Measurements from ENCODE around the gene RNF111. TPM values are rescaled to one million over a fixed set of nuclear protein-coding genes. Genes with fewer than 3 reads are reported as not detected.
A peak's percentile ranks its signal among the peaks of the same experiment; 100 is the strongest.

The RNF111 gene
- total RNA-seq, 1 experiment from 2014 or later, result 13.3 TPM

GRCh38 chr15:58957101-58957973 is 30.1 kb upstream of the RNF111 start:
- no TSS peak for BruUV-seq (replicated peaks)
- POLR2A ChIA-PET (ENCODE audit: unreplicated experiment), result no interaction called here
- peak overlapping the region; percentile 79 for H2AFZ ChIP-seq (ENCODE audit: low read length)

GRCh38 chr15:58958811-58959210 is 28.7 kb upstream of the RNF111 start:
- Histone ChIP-seq H3K4me1 (ENCODE audit: insufficient read depth, low read length) (peaks cover 15% of the 10 kb centered on the region), H3K27ac (ENCODE audit: low read length) (no peak overlapping the region), H3K27me3 (ENCODE audit: low read length) (no peaks in the 10 kb centered on the region), H3K9ac (ENCODE audit: low read length) (no peak overlapping the region), H3K9me2 (replicated peaks; ENCODE audit: low read length) (no peaks in the 10 kb centered on the region), H3K4me3 (ENCODE audit: low read length) (no peak overlapping the region), H3K4me2 (ENCODE audit: low read length) (no peak overlapping the region), H3F3A (ENCODE audit: low read length, unreplicated experiment) (no peaks in the 10 kb centered on the region), H4K20me1 (ENCODE audit: low read length) (no peaks in the 10 kb centered on the region), H3K36me3 (ENCODE audit: low read depth, low read length) (no peaks in the 10 kb centered on the region), H2AFZ (ENCODE audit: low read length) (no peak overlapping the region), H3K9me3 (ENCODE audit: low read length) (no peaks in the 10 kb centered on the region), H3K79me2 (ENCODE audit: low read length) (no peaks in the 10 kb centered on the region)
- intact Hi-C loops (cut with micrococcal nuclease), result loop anchor here (10.0 kb wide), 1 partner anchor 416 kb away; the partner anchor contains the start of gene MYO1E
- POLR2A ChIA-PET (ENCODE audit: unreplicated experiment), result no interaction called here
- CTCF ChIA-PET, result no interaction called here
- TF ChIP-seq EZH2 (IDR thresholded peaks at IDR 0.05; ENCODE audit: low read length, unreplicated experiment) (no peak), EZH2phosphoT487 (IDR thresholded peaks at IDR 0.05; ENCODE audit: borderline replicate concordance, low read length) (no peak), CTCF (conservative IDR thresholded peaks at IDR 0.05; ENCODE audit: low read depth, low read length) (no peak)
- BruUV-seq (replicated peaks), result no TSS peak
- ATAC-seq (no peak), DNase-seq (no peak)

More at GRCh38 chr15:58957101-58957973, 30.1 kb upstream of the RNF111 start:
- ATAC-seq (peak; percentile 89), DNase-seq (peak; percentile 90)
- H4K20me1 ChIP-seq (ENCODE audit: low read length), result no peaks in the 10 kb centered on the region
- H3K4me3 ChIP-seq (ENCODE audit: low read length), result 0 out of 2 replicates have a peak overlapping the region, but pooled peaks have one; percentile 34
- no peaks in the 10 kb centered on the region for H3K9me2 ChIP-seq (replicated peaks; ENCODE audit: low read length)
- CTCF ChIA-PET, result no interaction called here
- TF ChIP-seq EZH2phosphoT487 (IDR thresholded peaks at IDR 0.05; ENCODE audit: borderline replicate concordance, low read length) (no peak), EZH2 (IDR thresholded peaks at IDR 0.05; ENCODE audit: low read length, unreplicated experiment) (no peak), CTCF (conservative IDR thresholded peaks at IDR 0.05; ENCODE audit: low read depth, low read length) (peak; percentile 89)
- peak overlapping the region; percentile 60; the same call in 1 of the 2 replicates for H3K4me2 ChIP-seq (ENCODE audit: low read length)
- no peak overlapping the region for H3K9ac ChIP-seq (ENCODE audit: low read length)
- no peaks in the 10 kb centered on the region for H3K27me3 ChIP-seq (ENCODE audit: low read length)
- peaks cover 20% of the 10 kb centered on the region for H3K4me1 ChIP-seq (ENCODE audit: insufficient read depth, low read length)
- no peaks in the 10 kb centered on the region for H3K9me3 ChIP-seq (ENCODE audit: low read length)
- H3K79me2 ChIP-seq (ENCODE audit: low read length), result no peaks in the 10 kb centered on the region
- no peak overlapping the region for H3K27ac ChIP-seq (ENCODE audit: low read length)
- intact Hi-C loops (cut with micrococcal nuclease), result loop anchor here (2.0 to 10.0 kb wide), 2 partner anchors 21 to 417 kb away; partner anchors contain the start of gene MYO1E
- H3F3A ChIP-seq (ENCODE audit: low read length, unreplicated experiment), result peaks cover 2% of the 10 kb centered on the region
- no peaks in the 10 kb centered on the region for H3K36me3 ChIP-seq (ENCODE audit: low read depth, low read length)
